Mesothelial cell of epicardium (in vitro differentiated cells): ENCODE results near the gene MED12L. TPM values are rescaled to one million over a fixed set of nuclear protein-coding genes. Genes with fewer than 3 reads are reported as not detected.
A peak's percentile ranks its signal among the peaks of the same experiment; 100 is the strongest.

Experiments
- DNase-seq, 2 experiments: peaks; one replicate each; pipeline ENCODE4 v3.0.0; 2021; ENCODE audit warnings: low spot score in 2 of 2; ENCODE audit not compliant: unreplicated experiment in 2 of 2
- H3K27ac Mint-ChIP-seq: 2 replicates; pipeline ENCODE4 v1.8.0; 2021; ENCODE audit warnings: mixed read lengths
- H3K27me3 Mint-ChIP-seq: 2 replicates; pipeline ENCODE4 v1.8.0; 2021; ENCODE audit warnings: low read depth, mixed read lengths
- H3K36me3 Mint-ChIP-seq: 2 replicates; pipeline ENCODE4 v1.8.0; 2021; ENCODE audit warnings: mixed read lengths
- H3K4me1 Mint-ChIP-seq: 2 replicates; pipeline ENCODE4 v1.8.0; 2021; ENCODE audit warnings: mixed read lengths
- H3K4me3 Mint-ChIP-seq: 2 replicates; pipeline ENCODE4 v1.8.0; 2021; ENCODE audit warnings: mild to moderate bottlenecking, moderate library complexity, mixed read lengths
- H3K9me3 Mint-ChIP-seq: 2 replicates; pipeline ENCODE4 v1.8.0; 2021; ENCODE audit warnings: mixed read lengths
- CTCF ChIP-seq: fragments of 200-600 bp; sonication (generic); IDR thresholded peaks from one replicate; pipeline ENCODE4 v1.5.0; 2021; ENCODE audit warnings: antibody characterized with exemption; ENCODE audit not compliant: unreplicated experiment
- total RNA-seq: library from RNA; stranded (reverse); gene quantifications from 3 replicates; pipeline ENCODE4 v1.2.1, GENCODE V29; 2021

The MED12L gene
- total RNA-seq, 1 donor from 2014 or later, result 13.8 TPM

GRCh38 chr3:151152455-151153079 lies 67.1 kb downstream of the MED12L start:
- peaks cover 19% of the 10 kb centered on the region for H3K4me1 Mint-ChIP-seq
- TF ChIP-seq CTCF, result no peak
- no peak overlapping the region for H3K27ac Mint-ChIP-seq
- no peak overlapping the region for H3K4me3 Mint-ChIP-seq
- DNase-seq, result no peak
- H3K9me3 Mint-ChIP-seq, result no peaks in the 10 kb centered on the region
- H3K36me3 Mint-ChIP-seq, result peaks cover 2% of the 10 kb centered on the region
- no peaks in the 10 kb centered on the region for H3K27me3 Mint-ChIP-seq

- no peak overlapping the region for H3K4me3 Mint-ChIP-seq
- H3K36me3 Mint-ChIP-seq, result peaks cover 6% of the 10 kb centered on the region
- H3K27ac Mint-ChIP-seq, result no peak overlapping the region
- H3K27me3 Mint-ChIP-seq, result no peaks in the 10 kb centered on the region
- no peak for TF ChIP-seq CTCF
- no peaks in the 10 kb centered on the region for H3K9me3 Mint-ChIP-seq
- DNase-seq, result no peak
- H3K4me1 Mint-ChIP-seq, result peaks cover 19% of the 10 kb centered on the region
These were observed 69.1 kb downstream of the MED12L start for GRCh38 chr3:151154566-151154965.

GRCh38 chr3:151155409-151156128 lies 70.1 kb downstream of the MED12L start:
- peak overlapping the region; percentile 75 for H3K27ac Mint-ChIP-seq
- no peaks in the 10 kb centered on the region for H3K27me3 Mint-ChIP-seq
- no peak for DNase-seq
- H3K4me3 Mint-ChIP-seq, result no peak overlapping the region
- H3K9me3 Mint-ChIP-seq, result no peaks in the 10 kb centered on the region
- H3K4me1 Mint-ChIP-seq, result peaks cover 19% of the 10 kb centered on the region
- peaks cover 7% of the 10 kb centered on the region for H3K36me3 Mint-ChIP-seq
- no peak for TF ChIP-seq CTCF

GRCh38 chr3:151156618-151157216 lies 71.3 kb downstream of the MED12L start:
- H3K27ac Mint-ChIP-seq, result peak overlapping the region; percentile 50
- H3K36me3 Mint-ChIP-seq, result peaks cover 13% of the 10 kb centered on the region
- TF ChIP-seq CTCF, result peak; percentile 45
- no peak overlapping the region for H3K4me3 Mint-ChIP-seq
- no peaks in the 10 kb centered on the region for H3K9me3 Mint-ChIP-seq
- DNase-seq, result no peak
- no peaks in the 10 kb centered on the region for H3K27me3 Mint-ChIP-seq
- H3K4me1 Mint-ChIP-seq, result peaks cover 19% of the 10 kb centered on the region

- Mint-ChIP-seq H3K36me3 (peaks cover 14% of the 10 kb centered on the region), H3K27me3 (no peaks in the 10 kb centered on the region), H3K9me3 (no peaks in the 10 kb centered on the region), H3K4me1 (peaks cover 18% of the 10 kb centered on the region), H3K27ac (no peak overlapping the region), H3K4me3 (no peak overlapping the region)
- no peak for DNase-seq
- TF ChIP-seq CTCF, result no peak
These were observed 74.3 kb downstream of the MED12L start for GRCh38 chr3:151159806-151160205.
